Measurements from ENCODE around the gene CFAP299. TPM values are rescaled to one million over a fixed set of nuclear protein-coding genes. Genes with fewer than 3 reads are reported as not detected.

CFAP299 gene
- total RNA-seq, 1 donor from 2014 or later, result 5.1 TPM

DNA sequence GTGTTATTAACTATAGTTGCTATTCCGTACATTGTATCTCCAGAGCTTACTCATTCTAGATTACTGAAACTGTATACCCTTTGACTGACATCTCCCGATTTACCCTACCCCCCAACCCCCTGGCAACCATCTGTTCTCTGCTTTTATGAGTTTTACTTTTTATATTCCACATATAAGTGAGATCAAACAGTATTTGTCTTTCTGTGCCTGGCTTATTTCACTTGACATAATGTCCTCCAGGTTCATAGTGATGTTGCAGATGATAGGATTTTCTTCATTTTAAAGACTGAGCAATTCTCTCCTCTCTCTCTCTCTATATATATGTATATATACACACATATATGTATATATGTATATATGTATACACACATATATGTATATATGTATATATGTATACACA lies 54.6 kb downstream of the CFAP299 start:
- no peaks in the 10 kb centered on the region for H3K36me3 ChIP-seq
- H3K4me3 ChIP-seq, result no peak overlapping the region
- H3K4me1 ChIP-seq, result no peaks in the 10 kb centered on the region
- no peak for TF ChIP-seq CTCF (IDR thresholded peaks at IDR 0.05)
- ATAC-seq, result no peak
- no peaks in the 10 kb centered on the region for H3K27me3 ChIP-seq (ENCODE audit: low read depth)
- DNase-seq, result no peak
- no peak overlapping the region for H3K27ac ChIP-seq
- intact Hi-C loops (cut with DNase I), result no loop called here
- H3K9me3 ChIP-seq, result no peaks in the 10 kb centered on the region

DNA sequence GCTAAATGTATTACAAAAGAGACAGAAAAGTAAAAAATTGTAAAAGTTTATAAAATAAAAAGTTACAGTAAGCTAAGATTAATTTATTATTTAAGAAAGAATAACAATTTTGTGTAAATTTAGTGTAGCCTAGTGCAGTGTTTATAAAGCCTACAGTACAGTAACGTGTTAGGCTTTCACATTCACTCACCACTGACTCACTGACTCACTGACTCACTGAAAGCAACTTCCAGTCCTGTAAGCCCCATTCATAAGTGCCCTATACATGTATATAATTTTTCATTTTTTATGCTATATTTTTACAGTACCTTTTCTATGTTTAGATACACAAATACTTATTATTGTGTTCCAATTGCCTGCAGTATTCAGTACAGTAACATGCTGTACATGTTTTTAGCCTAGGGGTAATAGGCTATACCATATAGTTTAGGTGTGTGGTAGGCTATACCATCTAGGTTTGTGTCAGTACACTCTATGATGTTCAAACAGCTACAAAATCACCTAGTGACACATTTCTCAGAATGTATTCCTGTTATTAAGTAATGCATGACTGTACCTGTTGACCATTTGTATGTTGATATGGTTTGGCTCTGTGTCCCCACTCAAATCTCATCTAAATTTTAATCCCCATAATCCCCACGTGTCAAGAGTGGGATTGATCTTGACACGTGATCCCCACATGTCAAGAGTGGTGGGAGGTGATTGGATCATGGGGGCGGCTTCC lies 57.9 kb downstream of the CFAP299 start:
- no peak for TF ChIP-seq CTCF (IDR thresholded peaks at IDR 0.05)
- Histone ChIP-seq H3K36me3 (no peaks in the 10 kb centered on the region), H3K4me3 (no peak overlapping the region), H3K4me1 (no peaks in the 10 kb centered on the region), H3K27ac (no peak overlapping the region), H3K9me3 (no peaks in the 10 kb centered on the region), H3K27me3 (ENCODE audit: low read depth) (no peaks in the 10 kb centered on the region)
- ATAC-seq (no peak), DNase-seq (no peak)
- intact Hi-C loops (cut with DNase I), result no loop called here

GRCh38 chr4:80393970-80394250 lies 58.4 kb downstream of the CFAP299 start:
- Histone ChIP-seq H3K4me3 (no peak overlapping the region), H3K9me3 (no peaks in the 10 kb centered on the region), H3K4me1 (no peaks in the 10 kb centered on the region), H3K27me3 (ENCODE audit: low read depth) (no peaks in the 10 kb centered on the region), H3K27ac (no peak overlapping the region), H3K36me3 (no peaks in the 10 kb centered on the region)
- ATAC-seq (no peak), DNase-seq (no peak)
- intact Hi-C loops (cut with DNase I), result no loop called here
- TF ChIP-seq CTCF (IDR thresholded peaks at IDR 0.05), result no peak

DNA sequence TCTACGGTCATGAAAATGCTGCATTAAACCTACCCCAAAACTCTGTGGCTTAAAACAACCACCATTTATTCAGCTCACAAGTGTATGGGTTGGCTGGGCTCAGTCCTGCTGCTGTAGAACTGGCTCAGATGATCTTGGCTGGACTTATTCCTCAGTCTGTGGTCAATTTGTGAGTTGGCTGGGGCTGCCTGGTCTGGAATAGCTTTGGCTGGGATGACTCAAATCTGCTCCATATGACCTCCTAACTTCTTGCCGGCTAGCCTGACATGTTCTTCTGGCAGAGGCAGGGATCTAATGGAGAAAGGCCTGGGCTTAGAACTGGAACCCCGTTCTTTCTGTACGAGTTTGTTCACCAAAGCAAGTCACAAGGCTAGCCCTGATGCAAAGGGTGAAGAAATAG lies 71.7 kb downstream of the CFAP299 start:
- ATAC-seq, result no peak
- Histone ChIP-seq H3K9me3 (no peaks in the 10 kb centered on the region), H3K4me3 (no peak overlapping the region), H3K27ac (no peak overlapping the region), H3K4me1 (no peaks in the 10 kb centered on the region), H3K36me3 (no peaks in the 10 kb centered on the region), H3K27me3 (ENCODE audit: low read depth) (no peaks in the 10 kb centered on the region)
- no peak for DNase-seq
- no peak for TF ChIP-seq CTCF (IDR thresholded peaks at IDR 0.05)
- intact Hi-C loops (cut with DNase I), result no loop called here

DNA sequence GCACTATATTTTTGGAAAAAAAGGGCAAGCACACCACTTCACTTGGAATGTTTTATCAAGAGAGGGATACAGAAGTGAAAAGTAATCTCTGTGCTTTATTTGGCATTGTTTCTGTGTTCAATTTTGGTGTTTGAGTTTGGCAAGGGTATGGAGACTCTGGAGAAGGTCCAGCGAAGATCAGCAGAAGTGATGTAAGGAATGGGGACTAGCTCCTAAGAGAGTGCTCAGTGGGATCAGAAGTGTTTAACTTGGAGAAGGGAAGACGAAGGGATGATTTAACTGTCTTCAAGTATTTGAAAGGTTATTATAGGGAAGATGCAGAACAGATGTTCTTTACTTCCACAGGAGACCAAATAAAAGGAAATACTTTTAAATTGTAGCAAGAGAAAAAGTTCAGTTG lies 74.3 kb downstream of the CFAP299 start:
- ATAC-seq, result no peak
- TF ChIP-seq CTCF (IDR thresholded peaks at IDR 0.05), result no peak
- intact Hi-C loops (cut with DNase I), result no loop called here

DNA sequence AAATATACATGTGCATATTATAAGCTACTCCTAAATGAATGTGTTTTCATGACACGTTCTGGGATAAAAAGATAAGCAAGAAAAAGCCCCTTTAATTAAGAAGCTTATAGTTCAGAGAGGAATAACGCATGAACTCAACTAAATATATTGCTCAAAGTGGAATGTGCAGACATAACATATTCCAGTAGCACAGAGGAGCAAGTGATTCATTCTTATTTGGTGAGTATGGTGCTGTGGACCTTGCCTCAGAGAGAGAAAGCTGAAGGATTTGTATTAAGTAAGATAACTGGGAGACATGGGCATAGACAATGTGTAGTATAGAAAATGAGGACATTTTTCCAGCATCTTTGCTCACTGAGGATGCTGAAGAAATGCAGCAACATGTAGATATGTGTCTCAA lies 76.8 kb downstream of the CFAP299 start:
- intact Hi-C loops (cut with DNase I), result no loop called here
- ATAC-seq (no peak), DNase-seq (no peak)
- Histone ChIP-seq H3K4me1 (no peaks in the 10 kb centered on the region), H3K36me3 (no peaks in the 10 kb centered on the region), H3K4me3 (no peak overlapping the region), H3K27me3 (ENCODE audit: low read depth) (no peaks in the 10 kb centered on the region), H3K27ac (no peak overlapping the region), H3K9me3 (no peaks in the 10 kb centered on the region)
- TF ChIP-seq CTCF (IDR thresholded peaks at IDR 0.05), result no peak

More for the DNA sequence above, 74.3 kb downstream of the CFAP299 start:
- no peak overlapping the region for H3K27ac ChIP-seq
- no peaks in the 10 kb centered on the region for H3K27me3 ChIP-seq (ENCODE audit: low read depth)
- H3K4me1 ChIP-seq, result no peaks in the 10 kb centered on the region
- H3K9me3 ChIP-seq, result no peaks in the 10 kb centered on the region
- no peaks in the 10 kb centered on the region for H3K36me3 ChIP-seq
- no peak for DNase-seq
- no peak overlapping the region for H3K4me3 ChIP-seq
